RWPE1 (cell line): Measurements from ENCODE around the gene GPX2.

Experiments used
- CTCF ChIA-PET: fragments of 350-600 bp; sonication (Branson Sonifier 250); formaldehyde crosslinking; extraction: SDS; loops from one replicate; lab custom pipeline; 2021; lab: Yijun Ruan, JAX
- POLR2A ChIA-PET: fragments of 400-600 bp; formaldehyde crosslinking; extraction: SDS; loops from one replicate; lab custom pipeline; 2020; ENCODE audit warnings: antibody characterized with exemption; ENCODE audit not compliant: low non-redundant PET; lab: Yijun Ruan, JAX
- DNase-seq: peaks from one replicate; pipeline ENCODE4 v3.0.0; 2012; ENCODE audit warnings: low spot score
- H3K27ac ChIP-seq: fragments of 450-650 bp; 2 replicates; pipeline ENCODE4 v1.5.1; 2017
- TF ChIP-seq, protein P1 (sequence below): fragments of 450-650 bp; conservative IDR thresholded peaks from 2 replicates; pipeline ENCODE4 v1.5.1; 2017; ENCODE audit warnings: low read depth, mild to moderate bottlenecking

GPX2 gene

DNA sequence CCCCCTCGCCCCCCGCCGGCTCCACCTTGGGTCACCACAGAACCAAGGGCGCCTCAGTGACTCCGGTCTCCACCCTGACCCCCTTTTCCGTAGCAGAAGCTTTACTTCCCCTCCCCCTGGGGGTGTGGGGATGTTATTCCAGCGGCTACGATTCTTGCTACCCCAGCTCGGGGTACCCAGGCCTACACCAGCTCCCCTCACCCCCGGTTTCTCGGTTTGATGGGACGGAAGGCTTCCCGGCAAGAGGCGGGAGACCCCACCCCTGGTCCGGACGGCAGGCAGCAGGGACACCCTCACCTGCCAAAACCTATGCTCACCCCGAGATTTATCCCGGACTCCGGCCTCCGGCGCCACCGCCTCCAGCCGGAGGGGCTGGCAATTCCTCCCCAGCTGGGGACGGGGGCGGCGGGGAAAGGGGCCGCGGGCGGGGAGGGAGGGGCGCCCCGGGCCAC is 29.0 kb upstream of the GPX2 start:
- no peak overlapping the region for H3K27ac ChIP-seq
- ChIA-PET CTCF (interaction anchor here (0.7 kb wide), 2 partner anchors 55 to 62 kb away, joined by 3 to 4 read pairs; no protein-coding TSS in a partner anchor), POLR2A (no interaction called here)
- no peak for DNase-seq
- TF ChIP-seq, protein P1, sequence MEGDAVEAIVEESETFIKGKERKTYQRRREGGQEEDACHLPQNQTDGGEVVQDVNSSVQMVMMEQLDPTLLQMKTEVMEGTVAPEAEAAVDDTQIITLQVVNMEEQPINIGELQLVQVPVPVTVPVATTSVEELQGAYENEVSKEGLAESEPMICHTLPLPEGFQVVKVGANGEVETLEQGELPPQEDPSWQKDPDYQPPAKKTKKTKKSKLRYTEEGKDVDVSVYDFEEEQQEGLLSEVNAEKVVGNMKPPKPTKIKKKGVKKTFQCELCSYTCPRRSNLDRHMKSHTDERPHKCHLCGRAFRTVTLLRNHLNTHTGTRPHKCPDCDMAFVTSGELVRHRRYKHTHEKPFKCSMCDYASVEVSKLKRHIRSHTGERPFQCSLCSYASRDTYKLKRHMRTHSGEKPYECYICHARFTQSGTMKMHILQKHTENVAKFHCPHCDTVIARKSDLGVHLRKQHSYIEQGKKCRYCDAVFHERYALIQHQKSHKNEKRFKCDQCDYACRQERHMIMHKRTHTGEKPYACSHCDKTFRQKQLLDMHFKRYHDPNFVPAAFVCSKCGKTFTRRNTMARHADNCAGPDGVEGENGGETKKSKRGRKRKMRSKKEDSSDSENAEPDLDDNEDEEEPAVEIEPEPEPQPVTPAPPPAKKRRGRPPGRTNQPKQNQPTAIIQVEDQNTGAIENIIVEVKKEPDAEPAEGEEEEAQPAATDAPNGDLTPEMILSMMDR: no peak

DNA sequence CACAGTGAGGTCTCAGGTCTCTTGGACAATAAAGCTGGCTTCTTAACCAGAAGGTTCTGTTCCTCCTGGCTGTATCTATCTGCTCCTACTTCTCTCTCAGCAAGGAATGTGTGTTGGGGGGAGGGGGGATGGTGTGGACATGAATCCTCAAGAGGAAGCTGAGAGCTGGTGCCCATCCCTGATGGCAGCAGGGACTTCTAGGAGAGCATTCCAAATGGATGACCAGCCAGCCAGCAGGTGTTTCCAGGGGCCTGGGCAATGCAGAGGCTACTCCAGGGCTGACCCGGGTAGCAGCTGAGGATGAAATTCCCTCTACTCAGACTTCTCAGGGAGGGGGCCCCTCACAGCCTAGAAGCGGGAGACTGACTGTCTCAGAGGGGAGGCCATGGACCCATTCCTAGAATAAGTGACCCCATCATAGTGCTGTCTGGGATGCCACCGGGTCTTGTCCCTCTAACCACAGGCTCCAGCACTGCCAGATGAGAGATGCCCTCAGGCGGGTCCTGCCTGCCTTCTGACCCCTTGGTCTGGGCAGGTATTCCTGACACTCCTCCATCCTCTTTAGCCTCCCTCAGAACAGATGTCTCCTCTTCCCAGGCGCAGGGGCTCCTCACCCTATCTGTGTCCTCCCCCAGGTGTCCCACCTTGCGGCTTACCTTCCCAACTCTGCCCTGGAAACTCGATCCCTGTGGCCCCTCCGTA is 28.4 kb upstream of the GPX2 start:
- no peak overlapping the region for H3K27ac ChIP-seq
- DNase-seq: no peak
- TF ChIP-seq, protein P1: no peak
- ChIA-PET POLR2A (no interaction called here), CTCF (interaction anchor here (0.6 to 0.7 kb wide), 4 partner anchors 15 to 63 kb away, joined by 3 to 4 read pairs (median 3); no protein-coding TSS in a partner anchor)

DNA sequence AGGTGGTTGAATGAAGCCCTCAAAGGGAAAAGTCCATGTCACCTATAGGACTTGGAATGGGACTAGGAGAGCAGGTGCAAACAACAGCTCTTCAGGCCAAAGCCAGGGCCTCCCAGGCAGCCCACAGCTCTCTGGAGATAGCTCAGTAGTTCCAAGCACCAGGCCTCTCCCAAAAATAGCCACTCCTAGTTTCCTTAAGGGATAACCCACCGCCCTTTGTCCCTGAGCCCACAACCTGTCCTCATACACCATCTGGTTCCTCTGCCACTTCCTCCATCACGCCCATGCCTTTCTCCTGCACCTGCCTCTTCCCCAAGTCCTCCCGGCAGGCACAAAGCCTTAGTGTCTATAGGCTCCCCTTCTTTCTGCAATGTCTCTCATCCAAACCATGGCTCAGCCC is 27.5 kb upstream of the GPX2 start:
- no peak overlapping the region for H3K27ac ChIP-seq
- CTCF ChIA-PET: interaction anchor here (0.6 kb wide), 2 partner anchors 55 to 106 kb away, joined by 3 read pairs; no protein-coding TSS in a partner anchor
- POLR2A ChIA-PET: no interaction called here
- TF ChIP-seq, protein P1: no peak
- no peak for DNase-seq

DNA sequence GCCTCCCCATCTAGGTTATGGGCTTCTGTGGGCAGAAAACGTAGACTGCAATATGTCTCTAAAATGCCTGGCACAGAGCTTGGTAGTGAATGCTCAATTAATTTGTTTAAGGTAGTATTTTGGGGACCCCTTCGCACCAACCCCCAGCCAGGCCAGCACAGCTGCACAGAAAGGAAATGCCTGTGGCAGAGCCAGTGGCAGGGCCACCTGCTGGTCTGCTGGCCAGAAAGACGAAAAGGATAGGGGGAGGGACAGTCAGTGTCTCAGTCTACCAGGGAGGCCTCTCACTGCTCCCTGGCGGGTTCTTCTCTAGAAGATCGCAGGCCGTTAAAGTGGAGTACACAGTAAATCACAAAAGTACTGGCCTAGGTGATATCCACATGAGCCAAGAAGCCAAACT is 26.1 kb upstream of the GPX2 start:
- ChIA-PET CTCF (no interaction called here), POLR2A (no interaction called here)

DNA sequence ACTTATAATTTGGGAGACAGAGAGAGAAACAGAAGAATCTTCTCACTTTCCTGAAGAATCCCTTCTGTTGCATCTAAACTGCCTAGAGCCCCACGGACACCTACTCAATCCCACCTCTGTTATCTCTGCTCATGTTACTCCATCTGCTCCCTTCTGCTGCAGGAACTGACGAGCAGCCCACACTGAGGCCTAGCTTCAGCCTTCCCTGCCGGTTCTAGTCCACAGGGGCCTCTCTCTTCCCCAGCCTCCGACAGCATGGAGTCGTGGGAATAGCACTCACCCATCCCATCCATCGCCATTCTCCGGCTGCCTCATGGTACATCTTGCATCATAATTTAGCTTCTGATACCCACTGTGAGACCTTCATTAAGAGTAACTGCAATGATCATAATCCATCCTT is 25.6 kb upstream of the GPX2 start:
- CTCF ChIA-PET: no interaction called here
- H3K27ac ChIP-seq: no peak overlapping the region
- POLR2A ChIA-PET: no interaction called here
- TF ChIP-seq, protein P1: no peak
- DNase-seq: no peak

More for the DNA sequence above, 26.1 kb upstream of the GPX2 start:
- no peak overlapping the region for H3K27ac ChIP-seq
- DNase-seq: no peak
- TF ChIP-seq, protein P1: no peak

DNA sequence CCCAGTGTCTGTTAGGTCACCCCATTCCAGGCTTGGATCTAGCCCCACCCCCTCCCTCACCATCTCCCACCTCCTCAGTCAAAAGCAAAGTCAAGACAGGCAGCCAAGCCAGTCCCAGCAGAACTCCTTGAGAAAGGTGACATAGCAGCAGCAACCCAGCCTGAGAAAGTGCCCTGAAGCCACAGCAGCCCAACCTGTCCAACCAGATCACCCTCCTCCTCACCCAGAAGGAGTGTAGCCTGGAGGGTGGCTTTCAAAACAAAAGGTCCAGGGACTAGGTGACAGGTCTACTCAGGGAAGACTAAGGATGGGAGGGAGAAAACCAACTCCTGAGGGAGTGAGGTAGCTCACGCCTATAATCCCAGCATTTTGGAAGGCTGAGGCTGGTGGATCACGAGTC is 24.4 kb upstream of the GPX2 start:
- ChIA-PET POLR2A (interaction anchor here (0.8 kb wide), 1 partner anchor 126 kb away, joined by 3 read pairs; no protein-coding TSS in a partner anchor), CTCF (interaction anchor here (0.7 kb wide), 1 partner anchor 254 kb away, joined by 3 read pairs; no protein-coding TSS in a partner anchor)
- DNase-seq: no peak
- no peak overlapping the region for H3K27ac ChIP-seq
- TF ChIP-seq, protein P1: no peak
